NCI-H146 treated with DMSO at 0.1 percent for 48 hours (cell line): ENCODE results near the gene ADAM10.

Experiments used
- DNase-seq: peaks from one replicate; lab custom pipeline; 2025; ENCODE audit not compliant: unreplicated experiment; lab: John Stamatoyannopoulos, UW

The ADAM10 gene

GRCh38 chr15:58541410-58542087, 208.0 kb downstream of the ADAM10 start:
- no peak for DNase-seq

GRCh38 chr15:58539548-58539947, 210.0 kb downstream of the ADAM10 start:
- no peak for DNase-seq

DNA sequence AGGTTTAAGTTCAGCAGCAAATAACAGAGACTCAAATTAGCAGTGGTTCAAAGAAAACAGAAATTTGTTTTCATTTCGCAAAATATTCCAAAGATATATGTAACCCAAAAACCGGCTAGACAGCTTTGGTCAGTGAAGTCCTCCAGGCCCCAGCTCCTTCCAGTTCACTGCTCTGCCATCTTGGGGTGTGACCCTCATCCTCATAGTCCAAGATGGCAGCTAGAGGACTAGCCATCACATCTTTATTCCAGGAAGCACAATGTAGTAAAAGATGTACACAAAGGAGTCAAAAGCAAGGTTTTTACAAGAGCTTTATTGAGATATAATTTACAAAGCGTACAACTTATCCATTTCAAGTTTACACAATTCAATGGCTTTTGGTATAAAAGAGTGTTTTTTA, 210.6 kb downstream of the ADAM10 start:
- no peak for DNase-seq
